GOT3 (cell line): ENCODE measurements around the gene STRIT1.

Source experiments
- DNase-seq: peaks from one replicate; lab custom pipeline; 2025; ENCODE audit warnings: mixed read lengths; lab: John Stamatoyannopoulos, UW

STRIT1 gene

GRCh38 chr3:155293516-155293915 is at the start of gene STRIT1:
Gene STRIT1, minus strand, starts transcription at chr3:155293683.
- DNase-seq, result no peak

- no peak for DNase-seq
These were observed 48.9 kb upstream of the STRIT1 start for GRCh38 chr3:155342344-155342743.

GRCh38 chr3:155339052-155339451 is 45.6 kb upstream of the STRIT1 start:
- no peak for DNase-seq

GRCh38 chr3:155335724-155336354 is 42.4 kb upstream of the STRIT1 start:
- no peak for DNase-seq

GRCh38 chr3:155334914-155335723 is 41.6 kb upstream of the STRIT1 start:
- DNase-seq, result no peak

- no peak for DNase-seq
These were observed 40.9 kb upstream of the STRIT1 start for GRCh38 chr3:155334215-155334913.

GRCh38 chr3:155332716-155333115 is 39.2 kb upstream of the STRIT1 start:
- DNase-seq, result no peak

GRCh38 chr3:155331078-155331477 is 37.6 kb upstream of the STRIT1 start:
- DNase-seq, result no peak

- DNase-seq, result no peak
These were observed 36.9 kb upstream of the STRIT1 start for GRCh38 chr3:155330370-155330769.

- DNase-seq, result no peak
These were observed 36.1 kb upstream of the STRIT1 start for GRCh38 chr3:155329513-155330048.

GRCh38 chr3:155327871-155328270 is 34.4 kb upstream of the STRIT1 start:
- DNase-seq, result no peak

GRCh38 chr3:155327430-155327829 is 33.9 kb upstream of the STRIT1 start:
- no peak for DNase-seq

GRCh38 chr3:155326901-155327300 is 33.4 kb upstream of the STRIT1 start:
- no peak for DNase-seq

GRCh38 chr3:155326244-155326643 is 32.8 kb upstream of the STRIT1 start:
- DNase-seq, result no peak

- no peak for DNase-seq
These were observed 31.9 kb upstream of the STRIT1 start for GRCh38 chr3:155325263-155325835.

GRCh38 chr3:155323063-155323666 is 29.7 kb upstream of the STRIT1 start:
- DNase-seq, result no peak

- no peak for DNase-seq
These were observed 27.9 kb upstream of the STRIT1 start for GRCh38 chr3:155321418-155321817.

GRCh38 chr3:155320934-155321333 is 27.5 kb upstream of the STRIT1 start:
- DNase-seq, result no peak

GRCh38 chr3:155318740-155319139 is 25.3 kb upstream of the STRIT1 start:
- DNase-seq, result no peak

- DNase-seq, result no peak
These were observed 23.7 kb upstream of the STRIT1 start for GRCh38 chr3:155317211-155317610.

GRCh38 chr3:155316426-155316825 is 22.9 kb upstream of the STRIT1 start:
- DNase-seq, result no peak

- DNase-seq, result no peak
These were observed 20.4 kb upstream of the STRIT1 start for GRCh38 chr3:155313916-155314315.
